ENCODE results near the gene FECH.

FECH gene

DNA sequence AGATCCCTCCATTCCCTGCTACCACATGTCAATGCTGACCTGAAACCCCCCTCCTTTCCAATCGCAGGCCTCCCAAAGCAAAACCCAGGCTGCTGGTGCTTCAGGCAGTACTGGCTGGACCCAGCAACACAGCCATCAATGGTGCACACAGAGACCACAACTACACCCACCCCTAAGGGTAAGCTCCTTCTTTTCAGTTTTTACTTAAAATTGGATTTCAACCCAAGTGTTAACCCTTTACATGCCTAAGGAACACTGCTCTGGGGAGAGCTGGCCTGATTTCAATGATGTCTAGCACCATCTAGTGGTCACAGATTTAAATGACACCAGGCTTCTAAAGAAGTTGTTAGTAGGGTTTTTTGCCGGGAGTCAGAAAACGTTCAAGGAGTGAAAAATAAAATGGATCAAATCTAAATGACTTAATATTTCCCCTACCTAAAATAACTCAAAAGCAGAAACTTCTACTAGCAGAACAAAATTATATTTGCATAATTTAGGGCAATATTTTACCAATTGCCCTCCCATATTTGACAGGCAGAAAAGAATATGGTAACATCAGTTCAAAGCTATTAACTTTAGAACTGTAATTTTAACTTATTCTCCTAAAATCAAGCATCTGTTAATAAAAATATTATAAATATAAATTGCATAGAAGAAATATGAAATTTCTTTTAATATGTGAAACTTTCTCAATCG is 24.6 kb downstream of the FECH start:
- Histone ChIP-seq H3K9me3 (ENCODE audit: control insufficient read depth, low read length) (no peaks in the 10 kb centered on the region), H4K8ac (ENCODE audit: low read length) (no peak overlapping the region), H3K4me2 (ENCODE audit: low read length, poor library complexity, severe bottlenecking) (no peak overlapping the region), H3K14ac (ENCODE audit: low read length in 2 of 2) (no peak overlapping the region), H2BK12ac (ENCODE audit: low read length in 2 of 2) (no peak overlapping the region), H2BK5ac (ENCODE audit: low read depth, low read length, poor library complexity, severe bottlenecking) (no peak overlapping the region), H3K4ac (ENCODE audit: low read depth in 1 of 2, low read length in 2 of 2) (no peak overlapping the region), H3K27me3 (ENCODE audit: control insufficient read depth in 1 of 2, insufficient read depth in 1 of 2, low read length in 2 of 2) (no peaks in the 10 kb centered on the region), H3K18ac (ENCODE audit: low read depth in 1 of 2, low read length in 2 of 2) (no peak overlapping the region), H3K4me3 (ENCODE audit: insufficient read depth in 1 of 2, low read depth in 1 of 2, low read length in 2 of 2) (no peak overlapping the region), H3K27ac (ENCODE audit: low read length, poor library complexity, severe bottlenecking) (no peak overlapping the region), H2AK5ac (ENCODE audit: low read length, severe bottlenecking) (no peak overlapping the region), H3K9ac (ENCODE audit: low read length) (no peak overlapping the region), H4K91ac (ENCODE audit: low read length) (no peak overlapping the region), H3K36me3 (ENCODE audit: control insufficient read depth in 1 of 2, insufficient read depth in 2 of 2, low read depth in 1 of 2, low read length in 2 of 2) (peaks cover 15 to 52% of the 10 kb centered on the region in 2 experiments), H3K4me1 (ENCODE audit: control insufficient read depth, insufficient read depth, low read depth, low read length) (no peaks in the 10 kb centered on the region), H2BK120ac (ENCODE audit: low read depth, low read length) (no peak overlapping the region), H3K23ac (ENCODE audit: low read length in 2 of 2) (no peak overlapping the region), H3K79me1 (replicated peaks; ENCODE audit: low read length, poor library complexity, severe bottlenecking) (peaks cover 7% of the 10 kb centered on the region), H2AFZ (ENCODE audit: low read depth, low read length) (no peak overlapping the region), H2BK15ac (ENCODE audit: low read depth, poor library complexity, severe bottlenecking) (no peak overlapping the region)
- 81% methylated on average over 1 of the region's 4 CpGs for WGBS
- DNase-seq: peak; percentile 61

DNA sequence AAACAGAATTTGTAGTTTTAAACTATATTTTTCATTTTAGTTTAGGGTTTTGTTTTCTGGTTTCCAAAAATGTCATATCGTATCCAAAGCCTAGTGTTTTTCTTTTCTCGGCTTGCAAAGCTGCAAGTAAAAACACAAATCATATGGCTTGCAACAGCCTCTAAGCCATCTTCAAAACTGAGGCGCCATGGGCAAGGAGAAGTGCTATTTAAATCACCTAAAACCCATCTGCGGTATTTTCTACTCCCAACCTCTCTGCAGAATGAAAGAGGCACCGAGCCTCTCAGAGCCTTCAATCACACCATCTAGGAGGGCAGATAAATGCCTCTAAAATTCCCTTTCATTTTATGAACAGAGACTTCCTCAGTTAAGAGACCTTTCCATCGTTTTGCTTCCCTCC is 25.2 kb downstream of the FECH start:
- no peak for DNase-seq
- no peak overlapping the region for H3K27ac ChIP-seq (ENCODE audit: low read length, poor library complexity, severe bottlenecking)
- H2AFZ ChIP-seq (ENCODE audit: low read depth, low read length): no peak overlapping the region
- H3K79me1 ChIP-seq (replicated peaks; ENCODE audit: low read length, poor library complexity, severe bottlenecking): peaks cover 7% of the 10 kb centered on the region
- H2AK5ac ChIP-seq (ENCODE audit: low read length, severe bottlenecking): no peak overlapping the region
- H4K8ac ChIP-seq (ENCODE audit: low read length): no peak overlapping the region
- no peaks in the 10 kb centered on the region for H3K4me1 ChIP-seq (ENCODE audit: control insufficient read depth, insufficient read depth, low read depth, low read length)
- no peak overlapping the region for H3K23ac ChIP-seq (ENCODE audit: low read length in 2 of 2)
- H3K27me3 ChIP-seq (ENCODE audit: control insufficient read depth in 1 of 2, insufficient read depth in 1 of 2, low read length in 2 of 2): no peaks in the 10 kb centered on the region
- H3K4me3 ChIP-seq (ENCODE audit: insufficient read depth in 1 of 2, low read depth in 1 of 2, low read length in 2 of 2): no peak overlapping the region
- 87% methylated on average over 6 of the region's 6 CpGs for WGBS
- no peak overlapping the region for H2BK120ac ChIP-seq (ENCODE audit: low read depth, low read length)
- no peak overlapping the region for H4K91ac ChIP-seq (ENCODE audit: low read length)
- no peak overlapping the region for H2BK15ac ChIP-seq (ENCODE audit: low read depth, poor library complexity, severe bottlenecking)
- peaks cover 21 to 54% of the 10 kb centered on the region in 2 experiments for H3K36me3 ChIP-seq (ENCODE audit: control insufficient read depth in 1 of 2, insufficient read depth in 2 of 2, low read depth in 1 of 2, low read length in 2 of 2)
- H3K4me2 ChIP-seq (ENCODE audit: low read length, poor library complexity, severe bottlenecking): no peak overlapping the region
- no peak overlapping the region for H3K4ac ChIP-seq (ENCODE audit: low read depth in 1 of 2, low read length in 2 of 2)
- H3K9me3 ChIP-seq (ENCODE audit: control insufficient read depth, low read length): no peaks in the 10 kb centered on the region
- H3K18ac ChIP-seq (ENCODE audit: low read depth in 1 of 2, low read length in 2 of 2): no peak overlapping the region
- no peak overlapping the region for H2BK5ac ChIP-seq (ENCODE audit: low read depth, low read length, poor library complexity, severe bottlenecking)
- H3K14ac ChIP-seq (ENCODE audit: low read length in 2 of 2): no peak overlapping the region
- H3K9ac ChIP-seq (ENCODE audit: low read length): no peak overlapping the region
- H2BK12ac ChIP-seq (ENCODE audit: low read length in 2 of 2): no peak overlapping the region

DNA sequence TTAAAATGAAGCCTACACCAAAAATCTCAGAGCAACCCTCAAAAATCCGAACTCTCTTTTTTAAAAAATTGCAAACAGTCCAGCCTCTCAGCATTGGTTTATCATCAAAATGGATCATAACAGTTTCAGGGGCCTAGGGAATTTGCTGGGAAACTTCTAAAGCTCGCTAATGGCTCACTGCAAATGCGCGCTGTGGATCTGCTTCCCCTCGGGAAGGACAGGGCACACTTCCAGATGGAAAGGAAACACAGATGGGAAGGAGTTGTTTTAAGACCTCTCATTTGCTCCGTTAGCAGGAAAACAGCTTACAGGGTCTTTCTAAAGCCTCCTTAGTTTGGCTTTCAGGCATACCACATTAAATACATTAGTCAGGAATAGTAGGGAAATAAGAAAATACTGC is 27.2 kb downstream of the FECH start:
- WGBS: 97% methylated on average over 5 of the region's 6 CpGs
- no peak overlapping the region for H3K14ac ChIP-seq (ENCODE audit: low read length in 2 of 2)
- H3K9ac ChIP-seq (ENCODE audit: low read length): peak overlapping the region; percentile 63
- H2BK5ac ChIP-seq (ENCODE audit: low read depth, low read length, poor library complexity, severe bottlenecking): no peak overlapping the region
- H4K8ac ChIP-seq (ENCODE audit: low read length): no peak overlapping the region
- peak overlapping the region in 1 of 2 experiments; percentile 43 for H3K4me3 ChIP-seq (ENCODE audit: insufficient read depth in 1 of 2, low read depth in 1 of 2, low read length in 2 of 2)
- no peak overlapping the region for H3K23ac ChIP-seq (ENCODE audit: low read length in 2 of 2)
- H2BK12ac ChIP-seq (ENCODE audit: low read length in 2 of 2): no peak overlapping the region
- H2BK15ac ChIP-seq (ENCODE audit: low read depth, poor library complexity, severe bottlenecking): no peak overlapping the region
- H2AK5ac ChIP-seq (ENCODE audit: low read length, severe bottlenecking): no peak overlapping the region
- H3K27me3 ChIP-seq (ENCODE audit: control insufficient read depth in 1 of 2, insufficient read depth in 1 of 2, low read length in 2 of 2): no peaks in the 10 kb centered on the region
- no peak overlapping the region for H3K18ac ChIP-seq (ENCODE audit: low read depth in 1 of 2, low read length in 2 of 2)
- no peak overlapping the region for H2BK120ac ChIP-seq (ENCODE audit: low read depth, low read length)
- H3K9me3 ChIP-seq (ENCODE audit: control insufficient read depth, low read length): no peaks in the 10 kb centered on the region
- peaks cover 5% of the 10 kb centered on the region for H3K79me1 ChIP-seq (replicated peaks; ENCODE audit: low read length, poor library complexity, severe bottlenecking)
- H3K36me3 ChIP-seq (ENCODE audit: control insufficient read depth in 1 of 2, insufficient read depth in 2 of 2, low read depth in 1 of 2, low read length in 2 of 2): peaks cover 33 to 55% of the 10 kb centered on the region in 2 experiments
- DNase-seq: no peak
- no peak overlapping the region for H3K27ac ChIP-seq (ENCODE audit: low read length, poor library complexity, severe bottlenecking)
- no peak overlapping the region for H4K91ac ChIP-seq (ENCODE audit: low read length)
- no peak overlapping the region for H3K4ac ChIP-seq (ENCODE audit: low read depth in 1 of 2, low read length in 2 of 2)
- no peak overlapping the region for H3K4me2 ChIP-seq (ENCODE audit: low read length, poor library complexity, severe bottlenecking)
- no peaks in the 10 kb centered on the region for H3K4me1 ChIP-seq (ENCODE audit: control insufficient read depth, insufficient read depth, low read depth, low read length)
- H2AFZ ChIP-seq (ENCODE audit: low read depth, low read length): no peak overlapping the region

DNA sequence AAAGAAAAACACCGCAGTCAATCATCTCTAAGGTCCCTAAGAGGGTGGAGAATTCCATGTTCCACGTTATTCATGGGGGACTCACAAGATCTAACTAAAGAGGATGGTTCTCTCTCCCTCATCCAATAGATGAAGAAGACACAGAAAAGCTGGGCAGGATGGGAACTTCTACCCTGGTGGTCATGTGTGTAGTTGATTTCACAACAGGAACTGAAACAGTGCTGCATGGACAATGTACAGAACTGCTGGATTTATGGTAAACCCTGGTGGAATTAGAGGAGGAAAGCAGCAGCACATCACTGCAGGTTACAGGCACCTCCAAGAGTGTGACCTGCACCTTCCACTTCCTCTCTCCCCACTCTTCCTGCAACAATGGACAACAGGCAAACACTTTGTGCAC is 31.4 kb downstream of the FECH start:
- Histone ChIP-seq H3K36me3 (ENCODE audit: control insufficient read depth in 1 of 2, insufficient read depth in 2 of 2, low read depth in 1 of 2, low read length in 2 of 2) (peaks cover 38 to 71% of the 10 kb centered on the region in 2 experiments), H3K18ac (ENCODE audit: low read depth in 1 of 2, low read length in 2 of 2) (no peak overlapping the region), H2AFZ (ENCODE audit: low read depth, low read length) (no peak overlapping the region), H2BK15ac (ENCODE audit: low read depth, poor library complexity, severe bottlenecking) (no peak overlapping the region), H3K27me3 (ENCODE audit: control insufficient read depth in 1 of 2, insufficient read depth in 1 of 2, low read length in 2 of 2) (no peaks in the 10 kb centered on the region), H3K4me2 (ENCODE audit: low read length, poor library complexity, severe bottlenecking) (no peak overlapping the region), H3K9me3 (ENCODE audit: control insufficient read depth, low read length) (no peaks in the 10 kb centered on the region), H2AK5ac (ENCODE audit: low read length, severe bottlenecking) (no peak overlapping the region), H2BK5ac (ENCODE audit: low read depth, low read length, poor library complexity, severe bottlenecking) (no peak overlapping the region), H4K8ac (ENCODE audit: low read length) (no peak overlapping the region), H3K14ac (ENCODE audit: low read length in 2 of 2) (no peak overlapping the region), H3K9ac (ENCODE audit: low read length) (no peak overlapping the region), H3K79me1 (replicated peaks; ENCODE audit: low read length, poor library complexity, severe bottlenecking) (no peaks in the 10 kb centered on the region), H3K23ac (ENCODE audit: low read length in 2 of 2) (no peak overlapping the region), H2BK12ac (ENCODE audit: low read length in 2 of 2) (no peak overlapping the region), H2BK120ac (ENCODE audit: low read depth, low read length) (no peak overlapping the region), H4K91ac (ENCODE audit: low read length) (no peak overlapping the region), H3K4ac (ENCODE audit: low read depth in 1 of 2, low read length in 2 of 2) (no peak overlapping the region), H3K27ac (ENCODE audit: low read length, poor library complexity, severe bottlenecking) (no peak overlapping the region), H3K4me3 (ENCODE audit: insufficient read depth in 1 of 2, low read depth in 1 of 2, low read length in 2 of 2) (no peak overlapping the region), H3K4me1 (ENCODE audit: control insufficient read depth, insufficient read depth, low read depth, low read length) (no peaks in the 10 kb centered on the region)
- WGBS: 96% methylated on average over 2 of the region's 2 CpGs
- DNase-seq: no peak
